Measurements from ENCODE around the gene C3.

GRCh38 chr19:6685962-6686627 is 34.4 kb downstream of the C3 start:
- TF ChIP-seq CHD2 (IDR thresholded peaks at IDR 0.05; ENCODE audit: low read length, partially characterized antibody): no peak
- TF ChIP-seq CTCF (IDR thresholded peaks at IDR 0.05): no peak
- no peak for TF ChIP-seq RCOR1 (IDR thresholded peaks at IDR 0.05; ENCODE audit: low read depth, low read length)
- no peak for TF ChIP-seq CEBPB (IDR thresholded peaks at IDR 0.05)
- no peak for TF ChIP-seq RNF2 (IDR thresholded peaks at IDR 0.05; ENCODE audit: borderline replicate concordance, low read depth)
- TF ChIP-seq FOSL2 (IDR thresholded peaks at IDR 0.05): no peak
- TF ChIP-seq FOSL2 (CRISPR knock-in tag; IDR thresholded peaks at IDR 0.05): no peak
- TF ChIP-seq CHD4 (IDR thresholded peaks at IDR 0.05; ENCODE audit: borderline replicate concordance): no peak
- no peak for TF ChIP-seq BCL3 (IDR thresholded peaks at IDR 0.05)
- TF ChIP-seq RFX5 (IDR thresholded peaks at IDR 0.05): no peak
- TF ChIP-seq ESRRA (IDR thresholded peaks at IDR 0.05; ENCODE audit: borderline replicate concordance, low read length): no peak
- TF ChIP-seq MAX (IDR thresholded peaks at IDR 0.05): no peak
